Transverse colon (tissue), 4 donors: ENCODE data around the gene SSH2. TPM values are rescaled to one million over a fixed set of nuclear protein-coding genes. Genes with fewer than 3 reads are reported as not detected.

ENCODE experiments used
- DNase-seq: peaks from one replicate; pipeline ENCODE4 v3.0.0-alpha.2; 2019
- H3K27ac ChIP-seq, 4 donors: fragments of 200-600 bp; sonication (generic); 2 replicates each; pipeline ENCODE4 v1.5.1; 2016 to 2018; ENCODE audit warnings: inconsistent platforms in 4 of 4
- H3K27me3 ChIP-seq: fragments of 200-600 bp; sonication (generic); 2 replicates; pipeline ENCODE4 v1.5.1; 2017; ENCODE audit warnings: inconsistent platforms
- H3K36me3 ChIP-seq, 4 donors: fragments of 200-600 bp; sonication (generic); 2 replicates each; pipeline ENCODE4 v1.5.1; 2017 to 2019; ENCODE audit warnings: inconsistent platforms in 4 of 4
- H3K4me1 ChIP-seq, 4 donors: fragments of 200-600 bp; sonication (generic); 2 replicates each; pipeline ENCODE4 v1.5.1; 2017 to 2020; ENCODE audit warnings: inconsistent platforms in 4 of 4
- H3K4me3 ChIP-seq, 4 donors: fragments of 200-600 bp; sonication (generic); 1 replicate in 1 of 4; 2 replicates in 3 of 4; pipeline versions ENCODE4 v1.5.1 to v1.6.1; 2017 to 2019; ENCODE audit warnings: inconsistent platforms in 4 of 4
- H3K9me3 ChIP-seq, 2 donors: fragments of 200-600 bp; sonication (generic); 2 replicates each; pipeline ENCODE4 v1.5.1; 2017 to 2019; ENCODE audit warnings: inconsistent platforms in 2 of 2
- EP300 ChIP-seq: sonication (generic); formaldehyde crosslinking; IDR thresholded peaks from one replicate; pipeline ENCODE4 v1.6.1; 2017; ENCODE audit warnings: antibody characterized with exemption, low read depth
- POLR2A ChIP-seq: fragments of 450-650 bp; IDR thresholded peaks from one replicate; pipeline ENCODE4 v1.6.1; 2016; ENCODE audit warnings: antibody characterized with exemption, mild to moderate bottlenecking, moderate library complexity
- POLR2AphosphoS5 ChIP-seq, 3 donors: sonication (generic); formaldehyde crosslinking; IDR thresholded peaks; one replicate each; pipeline ENCODE4 v1.6.1; 2016; ENCODE audit warnings: antibody characterized with exemption in 3 of 3
- WGBS, 2 donors: methylation state at CpG; one replicate each; pipeline ENCODE4 v1.1.5; 2018; ENCODE audit warnings: low coverage in 1 of 2; 5-methylcytosine and 5-hydroxymethylcytosine counted together
- in situ Hi-C, 4 donors: fragments of 200-750 bp; cut with MboI; loops; one replicate each; pipeline versions ENCODE4 v1.15.0 to v1.15.1; 2017; ENCODE audit warnings: low sequenced_read_pairs in 3 of 4, low pct_ligation_motif_present in 1 of 4, low pct_unique_long_range_greater_than_20kb in 1 of 4
- intact Hi-C: fragments of 100-400 bp; cut with DNase I; formaldehyde crosslinking; loops from one replicate; pipeline ENCODE4 v1.15.1; 2023; ENCODE audit warnings: low total_unique reads
- total RNA-seq, 4 donors: library from RNA; depleted of rRNA; stranded (reverse); fragments of >200 nt; gene quantifications; one replicate each; pipeline ENCODE4 v1.1.0, GENCODE V29; 2016
- TF ChIP-seq, protein P1 (sequence below), 5 experiments: fragments of 200-600 bp in 3 of 5; fragments of 450-650 bp in 2 of 5; sonication (generic) in 3 of 5; IDR thresholded peaks; 1 replicate in 2 of 5; 2 replicates in 3 of 5; pipeline ENCODE4 v1.5.1; 2016 to 2017; ENCODE audit warnings: antibody characterized with exemption in 5 of 5, inconsistent platforms in 3 of 5, mild to moderate bottlenecking in 2 of 5, moderate library complexity in 1 of 5

Gene SSH2
- total RNA-seq, 4 donors from 2014 or later: 15.3 to 99.9 (median 46.0) TPM

DNA sequence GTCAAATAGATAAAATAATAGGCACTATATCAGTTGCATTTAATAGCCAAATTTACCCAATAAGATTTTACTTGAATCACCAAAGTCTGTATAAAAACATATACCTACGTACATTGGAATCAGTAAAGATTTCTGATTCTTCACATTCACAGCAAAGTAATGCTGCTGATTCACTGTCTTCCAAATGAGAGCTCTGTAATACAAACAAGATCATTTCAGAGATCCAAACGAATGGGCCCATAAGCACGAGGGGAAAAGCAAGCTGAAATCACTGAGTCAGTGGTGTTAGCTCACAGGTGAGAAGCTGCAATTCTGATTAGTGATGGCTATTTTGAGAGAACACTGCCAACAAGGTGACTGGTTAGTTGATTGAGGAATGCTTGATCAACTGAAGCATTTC is 81.3 kb downstream of the SSH2 start:
- Histone ChIP-seq H3K27me3 (no peaks in the 10 kb centered on the region), H3K36me3 (no peaks in the 10 kb centered on the region), H3K9me3 (no peaks in the 10 kb centered on the region), H3K4me3 (no peak overlapping the region), H3K27ac (no peak overlapping the region), H3K4me1 (peaks cover 0 to 23% (median 11%) of the 10 kb centered on the region in 4 donors)
- 78 to 91% methylated on average over 3 of the region's 3 CpGs for WGBS, 2 donors
- TF ChIP-seq, protein P1, sequence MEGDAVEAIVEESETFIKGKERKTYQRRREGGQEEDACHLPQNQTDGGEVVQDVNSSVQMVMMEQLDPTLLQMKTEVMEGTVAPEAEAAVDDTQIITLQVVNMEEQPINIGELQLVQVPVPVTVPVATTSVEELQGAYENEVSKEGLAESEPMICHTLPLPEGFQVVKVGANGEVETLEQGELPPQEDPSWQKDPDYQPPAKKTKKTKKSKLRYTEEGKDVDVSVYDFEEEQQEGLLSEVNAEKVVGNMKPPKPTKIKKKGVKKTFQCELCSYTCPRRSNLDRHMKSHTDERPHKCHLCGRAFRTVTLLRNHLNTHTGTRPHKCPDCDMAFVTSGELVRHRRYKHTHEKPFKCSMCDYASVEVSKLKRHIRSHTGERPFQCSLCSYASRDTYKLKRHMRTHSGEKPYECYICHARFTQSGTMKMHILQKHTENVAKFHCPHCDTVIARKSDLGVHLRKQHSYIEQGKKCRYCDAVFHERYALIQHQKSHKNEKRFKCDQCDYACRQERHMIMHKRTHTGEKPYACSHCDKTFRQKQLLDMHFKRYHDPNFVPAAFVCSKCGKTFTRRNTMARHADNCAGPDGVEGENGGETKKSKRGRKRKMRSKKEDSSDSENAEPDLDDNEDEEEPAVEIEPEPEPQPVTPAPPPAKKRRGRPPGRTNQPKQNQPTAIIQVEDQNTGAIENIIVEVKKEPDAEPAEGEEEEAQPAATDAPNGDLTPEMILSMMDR (IDR thresholded peaks at IDR 0.05): no peak
- TF ChIP-seq POLR2AphosphoS5 (IDR thresholded peaks at IDR 0.05) (no peak), EP300 (no peak), POLR2A (no peak)
- intact Hi-C loops: loop anchor here (1.0 kb wide), 1 partner anchor 27 kb away; no protein-coding TSS in a partner anchor
- in situ Hi-C loops: no loop called here
- no peak for DNase-seq

DNA sequence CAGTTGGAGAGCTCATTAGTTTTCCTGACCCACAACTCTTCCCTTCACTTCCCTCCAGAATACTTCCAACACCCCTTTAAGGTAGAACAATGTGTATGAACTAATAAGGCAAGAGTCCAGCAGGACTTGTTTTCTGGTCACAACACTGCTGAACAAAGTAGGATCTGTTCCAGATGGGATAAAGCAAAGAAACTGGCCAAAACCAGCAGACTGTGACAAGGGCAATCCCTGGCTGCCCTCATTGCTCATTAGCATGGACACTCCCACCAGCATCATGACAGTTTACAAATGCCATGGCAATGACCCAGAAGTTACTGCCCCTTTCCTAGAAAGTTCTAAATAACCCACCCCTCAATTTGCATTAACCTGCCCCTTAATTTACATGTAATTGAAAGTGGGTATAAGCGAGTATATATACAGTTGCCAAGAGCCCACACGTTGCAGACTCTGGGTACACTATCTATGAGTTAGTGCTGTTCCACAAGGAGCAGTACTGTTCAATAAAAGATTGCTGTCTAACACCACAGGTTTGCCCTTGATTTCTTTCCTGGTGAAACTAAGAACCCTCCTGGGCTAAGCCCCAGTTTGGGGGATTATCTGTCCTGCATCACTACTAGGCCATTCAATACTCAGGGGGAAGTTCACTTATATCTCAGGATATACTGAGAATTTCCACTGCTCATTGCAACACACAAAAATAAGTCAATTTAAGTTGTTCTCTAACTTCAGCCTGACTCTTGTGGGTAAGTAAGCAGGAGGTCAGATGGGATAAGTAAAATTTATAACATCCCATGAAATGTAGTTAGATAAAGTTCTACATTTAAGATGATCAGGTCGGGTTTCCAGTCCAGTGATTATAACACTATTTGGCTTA is 82.3 kb downstream of the SSH2 start:
- Histone ChIP-seq H3K27ac (no peak overlapping the region), H3K4me3 (no peak overlapping the region), H3K27me3 (no peaks in the 10 kb centered on the region), H3K4me1 (peaks cover 0 to 19% (median 8%) of the 10 kb centered on the region in 4 donors), H3K9me3 (no peaks in the 10 kb centered on the region), H3K36me3 (no peaks in the 10 kb centered on the region)
- WGBS, 2 donors: 82 to 94% methylated on average over 3 of the region's 3 CpGs
- intact Hi-C loops: loop anchor here (1.0 kb wide), 1 partner anchor 26 kb away; no protein-coding TSS in a partner anchor
- in situ Hi-C loops: no loop called here
- TF ChIP-seq POLR2AphosphoS5 (IDR thresholded peaks at IDR 0.05): no peak
- TF ChIP-seq, protein P1 (IDR thresholded peaks at IDR 0.05): no peak
- no peak for TF ChIP-seq POLR2A
- no peak for TF ChIP-seq EP300
- no peak for DNase-seq

DNA sequence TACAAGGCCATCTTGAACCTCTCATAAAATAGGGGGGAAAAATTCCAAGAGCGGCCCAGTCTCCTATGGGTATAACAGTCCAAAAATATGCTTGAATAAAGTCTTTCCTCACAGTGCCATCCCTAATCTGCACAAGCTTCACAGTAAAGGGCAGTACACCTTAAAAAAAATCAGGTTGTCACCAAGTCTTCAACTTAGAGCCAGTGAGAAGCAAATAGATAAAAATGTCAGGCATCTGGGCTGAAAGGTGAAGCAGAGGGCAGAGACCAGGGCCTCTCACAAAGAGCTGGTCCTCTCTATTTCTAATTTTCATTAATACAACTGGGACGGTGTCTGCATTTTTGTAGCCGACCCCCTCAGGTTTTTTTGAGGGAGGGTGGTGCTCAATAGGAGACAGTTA is 82.9 kb downstream of the SSH2 start:
- 88 to 100% methylated on average over 3 of the region's 3 CpGs for WGBS, 2 donors
- DNase-seq: no peak
- no peaks in the 10 kb centered on the region for H3K9me3 ChIP-seq

DNA sequence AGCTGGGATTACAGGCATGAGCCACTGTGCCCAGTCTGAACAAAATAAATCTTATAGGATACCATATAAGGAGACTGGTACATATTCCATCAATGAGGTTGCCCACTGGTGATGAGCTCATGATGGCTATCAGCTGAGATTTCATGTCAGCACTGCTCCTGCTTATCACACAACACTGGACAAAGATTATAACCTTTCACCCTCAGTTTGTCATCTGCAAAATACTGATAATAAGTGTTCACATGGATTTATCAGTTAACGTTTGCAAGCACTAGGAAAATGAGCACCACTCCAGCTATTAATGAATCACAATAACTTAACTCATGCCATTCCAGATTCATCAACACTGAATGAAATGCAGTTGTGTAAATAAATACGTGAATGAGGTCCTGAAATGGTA is 83.7 kb downstream of the SSH2 start:
- intact Hi-C loops: no loop called here
- no peak for DNase-seq
- H3K9me3 ChIP-seq: no peaks in the 10 kb centered on the region
- H3K4me1 ChIP-seq: peaks cover 0 to 12% (median 8%) of the 10 kb centered on the region in 4 donors
- H3K27me3 ChIP-seq: no peaks in the 10 kb centered on the region
- in situ Hi-C loops: no loop called here
- no peak overlapping the region for H3K4me3 ChIP-seq
- no peaks in the 10 kb centered on the region for H3K36me3 ChIP-seq
- TF ChIP-seq EP300: no peak
- no peak for TF ChIP-seq POLR2AphosphoS5 (IDR thresholded peaks at IDR 0.05)
- TF ChIP-seq POLR2A: no peak
- no peak overlapping the region for H3K27ac ChIP-seq
- 81 to 83% methylated on average over 2 of the region's 2 CpGs for WGBS, 2 donors

More for the DNA sequence above, 82.9 kb downstream of the SSH2 start:
- Histone ChIP-seq H3K27me3 (no peaks in the 10 kb centered on the region), H3K4me1 (peaks cover 0 to 12% (median 8%) of the 10 kb centered on the region in 4 donors), H3K36me3 (no peaks in the 10 kb centered on the region), H3K4me3 (no peak overlapping the region), H3K27ac (no peak overlapping the region)
- in situ Hi-C loops: no loop called here
- no peak for TF ChIP-seq POLR2AphosphoS5 (IDR thresholded peaks at IDR 0.05)
- TF ChIP-seq POLR2A: no peak
- TF ChIP-seq, protein P1 (IDR thresholded peaks at IDR 0.05): no peak
- TF ChIP-seq EP300: no peak
- intact Hi-C loops: no loop called here
